IMR-90 (cell line): ENCODE data around the gene KCNMB1. TPM values are rescaled to one million over a fixed set of nuclear protein-coding genes. Genes with fewer than 3 reads are reported as not detected.

Experiments
- ATAC-seq: fragments of 200-7000 bp; cut with Tn5 transposase; 2 replicates; pipeline ENCODE4 v1.9.1; 2020; ENCODE audit warnings: low read depth, mild to moderate bottlenecking, moderate library complexity
- BruUV-seq: library from RNA; stranded (reverse); fragments of 400-500 nt; replicated peaks from 2 replicates; lab custom pipeline; 2021; lab: Mats Ljungman, UMichigan
- CTCF ChIA-PET: fragments of 300-600 bp; formaldehyde crosslinking; extraction: SDS; loops from one replicate; lab custom pipeline; 2021; ENCODE audit warnings: antibody characterized with exemption; lab: Yijun Ruan, JAX
- POLR2A ChIA-PET: fragments of 300-600 bp; sonication (Branson Sonifier 250); formaldehyde crosslinking; loops from one replicate; lab custom pipeline; 2022; ENCODE audit warnings: antibody characterized with exemption; ENCODE audit not compliant: unreplicated experiment; lab: Charles Lee
- DNase-seq: peaks from one replicate; pipeline ENCODE4 v3.0.0; 2013
- H2AFZ ChIP-seq: replicated peaks from 2 replicates; pipeline ENCODE3; 2013; ENCODE audit warnings: low read length, mild to moderate bottlenecking; ENCODE audit not compliant: poor library complexity
- H2AK5ac ChIP-seq: 2 replicates; pipeline ENCODE4 v1.6.1; 2013; ENCODE audit warnings: low read depth, low read length, inconsistent platforms
- H2AK9ac ChIP-seq: replicated peaks from 2 replicates; pipeline ENCODE3; 2013; ENCODE audit warnings: mild to moderate bottlenecking, low read depth, low read length, moderate library complexity; ENCODE audit not compliant: poor library complexity
- H2BK120ac ChIP-seq: 2 replicates; pipeline ENCODE4 v1.6.1; 2013; ENCODE audit warnings: low read depth, low read length, inconsistent platforms
- H2BK15ac ChIP-seq: 3 replicates; pipeline ENCODE4 v1.6.1; 2013; ENCODE audit warnings: low read depth, low read length, inconsistent platforms
- H2BK20ac ChIP-seq: 2 replicates; pipeline ENCODE4 v1.6.1; 2013; ENCODE audit warnings: low read depth, mild to moderate bottlenecking, inconsistent platforms, low read length, moderate library complexity
- H2BK5ac ChIP-seq: 2 replicates; pipeline ENCODE4 v1.6.1; 2013; ENCODE audit warnings: mild to moderate bottlenecking, low read depth, low read length, inconsistent platforms; ENCODE audit not compliant: poor library complexity, severe bottlenecking
- H3K14ac ChIP-seq: replicated peaks from 2 replicates; pipeline ENCODE4 v1.6.1; 2013; ENCODE audit warnings: low read depth, low read length, inconsistent platforms
- H3K18ac ChIP-seq: 2 replicates; pipeline ENCODE4 v1.6.1; 2013; ENCODE audit warnings: low read depth, low read length, control low read depth
- H3K23ac ChIP-seq: 2 replicates; pipeline ENCODE4 v1.6.1; 2013; ENCODE audit warnings: low read depth, low read length, inconsistent platforms
- H3K27ac ChIP-seq: 2 replicates; pipeline ENCODE4 v1.5.1; 2013; ENCODE audit warnings: mild to moderate bottlenecking, control low read depth, low read length; ENCODE audit not compliant: insufficient read depth
- H3K27me3 ChIP-seq: 2 replicates; pipeline ENCODE4 v1.6.1; 2013; ENCODE audit warnings: low read length; ENCODE audit not compliant: control insufficient read depth, insufficient read depth
- H3K36me3 ChIP-seq: 2 replicates; pipeline ENCODE4 v1.6.1; 2013; ENCODE audit warnings: low read length, mixed read lengths; ENCODE audit not compliant: control insufficient read depth, insufficient read depth
- H3K4ac ChIP-seq: 2 replicates; pipeline ENCODE4 v1.6.1; 2013; ENCODE audit warnings: low read depth, low read length, inconsistent platforms
- H3K4me1 ChIP-seq: 2 replicates; pipeline ENCODE4 v1.6.1; 2013; ENCODE audit warnings: low read length, mixed read lengths; ENCODE audit not compliant: control insufficient read depth, insufficient read depth
- H3K4me2 ChIP-seq: 2 replicates; pipeline ENCODE4 v1.6.1; 2013; ENCODE audit warnings: low read depth, mild to moderate bottlenecking, control low read depth, low read length, moderate library complexity
- H3K4me3 ChIP-seq: 2 replicates; pipeline ENCODE4 v1.5.1; 2013; ENCODE audit warnings: low read depth, mild to moderate bottlenecking, control low read depth, low read length, moderate library complexity; ENCODE audit not compliant: insufficient read depth
- H3K56ac ChIP-seq: 2 replicates; pipeline ENCODE4 v1.6.1; 2013; ENCODE audit warnings: low read length, inconsistent platforms; ENCODE audit not compliant: insufficient read depth; ENCODE audit errors: extremely low read depth
- H3K79me1 ChIP-seq, 2 experiments: 2 replicates each; pipeline ENCODE4 v1.6.1; 2013; ENCODE audit warnings: low read length in 2 of 2, inconsistent platforms in 1 of 2, low read depth in 1 of 2
- H3K9ac ChIP-seq: 2 replicates; pipeline ENCODE4 v1.6.1; 2013; ENCODE audit warnings: low read depth, low read length, control low read depth
- H3K9me1 ChIP-seq: 2 replicates; pipeline ENCODE4 v1.6.1; 2013; ENCODE audit warnings: low read length, inconsistent platforms; ENCODE audit not compliant: insufficient read depth
- H3K9me3 ChIP-seq: 2 replicates; pipeline ENCODE4 v1.6.1; 2013; ENCODE audit warnings: low read length; ENCODE audit not compliant: control insufficient read depth, insufficient read depth
- H4K20me1 ChIP-seq: 2 replicates; pipeline ENCODE4 v1.6.1; 2013; ENCODE audit warnings: low read length, inconsistent platforms; ENCODE audit not compliant: insufficient read depth
- H4K5ac ChIP-seq: 2 replicates; pipeline ENCODE4 v1.6.1; 2013; ENCODE audit warnings: mild to moderate bottlenecking, low read depth, low read length, control low read depth
- H4K8ac ChIP-seq, 2 experiments: 2 replicates each; pipeline ENCODE4 v1.6.1; 2013; ENCODE audit warnings: low read depth in 2 of 2, low read length in 2 of 2, control low read depth in 1 of 2, inconsistent platforms in 1 of 2
- H4K91ac ChIP-seq: 2 replicates; pipeline ENCODE4 v1.6.1; 2013; ENCODE audit warnings: low read depth, low read length, inconsistent platforms; ENCODE audit not compliant: insufficient read depth
- BHLHE40 ChIP-seq: fragments of 150-350 bp; IDR thresholded peaks from 2 replicates; pipeline ENCODE4 v1.6.1; 2016; ENCODE audit warnings: mild to moderate bottlenecking, low read depth, low read length
- CEBPB ChIP-seq: IDR thresholded peaks from 2 replicates; pipeline ENCODE4 v1.6.1; 2012; ENCODE audit warnings: low read depth, low read length, improper control_type of control experiment
- CHD1 ChIP-seq: IDR thresholded peaks from 2 replicates; pipeline ENCODE4 v1.6.1; 2012; ENCODE audit warnings: low read depth, low read length, improper control_type of control experiment
- CTCF ChIP-seq: conservative IDR thresholded peaks from 2 replicates; pipeline ENCODE4 v1.5.1; 2012; ENCODE audit warnings: mild to moderate bottlenecking, low read depth, low read length, improper control_type of control experiment
- ELK1 ChIP-seq: fragments of 150-350 bp; IDR thresholded peaks from 2 replicates; pipeline ENCODE4 v1.6.1; 2016; ENCODE audit warnings: low read depth, mild to moderate bottlenecking, low read length, moderate library complexity, borderline replicate concordance
- FOS ChIP-seq: fragments of 150-350 bp; IDR thresholded peaks from 2 replicates; pipeline ENCODE4 v1.6.1; 2016; ENCODE audit warnings: low read depth, low read length
- MAFK ChIP-seq: IDR thresholded peaks from 2 replicates; pipeline ENCODE4 v1.6.1; 2012; ENCODE audit warnings: low read depth, low read length, improper control_type of control experiment
- MAZ ChIP-seq: IDR thresholded peaks from 2 replicates; pipeline ENCODE4 v1.6.1; 2012; ENCODE audit warnings: low read depth, mild to moderate bottlenecking, low read length, improper control_type of control experiment, moderate library complexity, borderline replicate concordance
- MXI1 ChIP-seq: IDR thresholded peaks from 2 replicates; pipeline ENCODE4 v1.6.1; 2012; ENCODE audit warnings: low read depth, mild to moderate bottlenecking, low read length, moderate library complexity, borderline replicate concordance
- NFE2L2 ChIP-seq: fragments of 150-350 bp; IDR thresholded peaks from 2 replicates; pipeline ENCODE4 v1.6.1; 2016; ENCODE audit warnings: low read depth, mild to moderate bottlenecking, low read length
- POLR2A ChIP-seq: IDR thresholded peaks from 2 replicates; pipeline ENCODE4 v1.6.1; 2012; ENCODE audit warnings: mild to moderate bottlenecking, low read depth, low read length
- RAD21 ChIP-seq: IDR thresholded peaks from 2 replicates; pipeline ENCODE4 v1.6.1; 2012; ENCODE audit warnings: low read length, improper control_type of control experiment
- RCOR1 ChIP-seq: IDR thresholded peaks from 2 replicates; pipeline ENCODE4 v1.6.1; 2012; ENCODE audit warnings: mild to moderate bottlenecking, low read length, improper control_type of control experiment; ENCODE audit not compliant: insufficient replicate concordance
- RFX5 ChIP-seq: IDR thresholded peaks from 2 replicates; pipeline ENCODE4 v1.8.0; 2012; ENCODE audit warnings: low read depth, mild to moderate bottlenecking, low read length, moderate library complexity
- SMC3 ChIP-seq: fragments of 150-350 bp; IDR thresholded peaks from 2 replicates; pipeline ENCODE4 v1.6.1; 2016; ENCODE audit warnings: low read depth, mild to moderate bottlenecking, antibody characterized with exemption, low read length, moderate library complexity
- USF2 ChIP-seq: fragments of 150-350 bp; IDR thresholded peaks from 2 replicates; pipeline ENCODE4 v1.6.1; 2017; ENCODE audit warnings: mild to moderate bottlenecking, antibody characterized with exemption, low read length, low read depth
- WGBS, 2 experiments: methylation state at CpG; one replicate each; pipeline versions ENCODE4 v1.1.5 to v1.1.7; 2013; ENCODE audit warnings: missing lambda C conversion rate in 2 of 2; ENCODE audit not compliant: insufficient read length in 1 of 2; ENCODE audit errors: extremely low coverage in 2 of 2; 5-methylcytosine and 5-hydroxymethylcytosine counted together
- dilution Hi-C: fragments of 300-500 bp; cut with HindIII; formaldehyde crosslinking; loops from one replicate; pipeline ENCODE4 v1.14.3; 2018; ENCODE audit warnings: low sequenced_read_pairs; ENCODE audit not compliant: unreplicated experiment
- in situ Hi-C: fragments of 300-500 bp; cut with MboI; formaldehyde crosslinking; loops from 3 replicates; pipeline ENCODE4 v1.14.3; 2019; ENCODE audit warnings: low sequenced_read_pairs, inconsistent platforms, mixed read lengths
- intact Hi-C: fragments of 100-400 bp; cut with micrococcal nuclease; formaldehyde crosslinking; loops from 2 replicates; pipeline ENCODE4 v1.10.0; 2022
- polyA plus RNA-seq, 3 experiments: library from polyadenylated mRNA; depleted of rRNA; stranded (reverse); fragments of >200 nt; gene quantifications; 2 replicates each; pipeline ENCODE4 v1.2.3, GENCODE V29; 2012; ENCODE audit warnings: low replicate concordance in 1 of 3
- total RNA-seq: library from RNA; depleted of rRNA; stranded (reverse); fragments of >200 nt; gene quantifications from 2 replicates; pipeline ENCODE4 v1.2.3, GENCODE V29; 2012

Gene KCNMB1
- total and polyA plus RNA-seq, 2 of the 4 experiments (the other 2 are of a cell fraction), result not detected

GRCh38 chr5:170357955-170358444 lies 31.2 kb downstream of the KCNMB1 start:
- Histone ChIP-seq H4K8ac (no peak overlapping the region), H2BK120ac (no peak overlapping the region), H3K4me1 (no peaks in the 10 kb centered on the region), H3K9me3 (no peaks in the 10 kb centered on the region), H4K91ac (no peak overlapping the region), H3K23ac (no peak overlapping the region), H3K56ac (no peak overlapping the region), H2AK9ac (no peak overlapping the region), H3K4me2 (no peak overlapping the region), H2BK5ac (no peak overlapping the region), H3K4ac (no peak overlapping the region), H3K27ac (no peak overlapping the region), H3K4me3 (no peak overlapping the region), H3K9me1 (no peaks in the 10 kb centered on the region), H2AFZ (no peak overlapping the region), H3K9ac (no peak overlapping the region), H2AK5ac (no peak overlapping the region), H2BK15ac (no peak overlapping the region), H3K18ac (no peak overlapping the region), H3K36me3 (no peaks in the 10 kb centered on the region), H2BK20ac (no peak overlapping the region), H4K20me1 (no peaks in the 10 kb centered on the region), H3K14ac (no peak overlapping the region), H3K27me3 (peaks cover 3% of the 10 kb centered on the region; the same call in 1 of the 2 replicates), H3K79me1 (no peaks in the 10 kb centered on the region), H4K5ac (no peak overlapping the region)
- DNase-seq (no peak), ATAC-seq (no peak)
- 26% methylated on average over 2 of the region's 8 CpGs; no CpG with 5 or more reads in 1 of the 2 experiments for WGBS, 2 experiments
- in situ Hi-C loops (no loop called here), dilution Hi-C loops (no loop called here), intact Hi-C loops (no loop called here)
- TF ChIP-seq MAZ, result no peak
- no peak for TF ChIP-seq RCOR1
- TF ChIP-seq SMC3, result no peak
- TF ChIP-seq MAFK, result no peak
- no peak for TF ChIP-seq POLR2A
- TF ChIP-seq CTCF, result no peak
- no peak for TF ChIP-seq CHD1
- TF ChIP-seq ELK1, result no peak
- TF ChIP-seq RFX5, result no peak
- TF ChIP-seq MXI1, result no peak
- no peak for TF ChIP-seq NFE2L2
- no peak for TF ChIP-seq BHLHE40
- no peak for TF ChIP-seq FOS
- TF ChIP-seq CEBPB, result no peak
- no peak for TF ChIP-seq USF2
- no peak for TF ChIP-seq RAD21
- ChIA-PET CTCF (no interaction called here), POLR2A (no interaction called here)
- no TSS peak for BruUV-seq
